Prostate gland (tissue), 2 donors: ENCODE data around the gene MPPED1.

Experiments used
- POLR2A ChIP-seq: fragments of 450-650 bp; IDR thresholded peaks from one replicate; pipeline ENCODE4 v1.6.1; 2016; ENCODE audit warnings: antibody characterized with exemption, mild to moderate bottlenecking
- POLR2AphosphoS5 ChIP-seq: sonication (generic); formaldehyde crosslinking; IDR thresholded peaks from one replicate; pipeline ENCODE4 v1.6.1; 2017; ENCODE audit warnings: antibody characterized with exemption
- TF ChIP-seq, protein P1 (sequence below), 4 experiments: fragments of 200-600 bp in 2 of 4; fragments of 450-650 bp in 2 of 4; sonication (generic) in 2 of 4; IDR thresholded peaks; 1 replicate in 3 of 4; 2 replicates in 1 of 4; pipeline ENCODE4 v1.5.1; 2016 to 2019; ENCODE audit warnings: antibody characterized with exemption in 4 of 4, mild to moderate bottlenecking in 2 of 4, moderate library complexity in 2 of 4

DNA sequence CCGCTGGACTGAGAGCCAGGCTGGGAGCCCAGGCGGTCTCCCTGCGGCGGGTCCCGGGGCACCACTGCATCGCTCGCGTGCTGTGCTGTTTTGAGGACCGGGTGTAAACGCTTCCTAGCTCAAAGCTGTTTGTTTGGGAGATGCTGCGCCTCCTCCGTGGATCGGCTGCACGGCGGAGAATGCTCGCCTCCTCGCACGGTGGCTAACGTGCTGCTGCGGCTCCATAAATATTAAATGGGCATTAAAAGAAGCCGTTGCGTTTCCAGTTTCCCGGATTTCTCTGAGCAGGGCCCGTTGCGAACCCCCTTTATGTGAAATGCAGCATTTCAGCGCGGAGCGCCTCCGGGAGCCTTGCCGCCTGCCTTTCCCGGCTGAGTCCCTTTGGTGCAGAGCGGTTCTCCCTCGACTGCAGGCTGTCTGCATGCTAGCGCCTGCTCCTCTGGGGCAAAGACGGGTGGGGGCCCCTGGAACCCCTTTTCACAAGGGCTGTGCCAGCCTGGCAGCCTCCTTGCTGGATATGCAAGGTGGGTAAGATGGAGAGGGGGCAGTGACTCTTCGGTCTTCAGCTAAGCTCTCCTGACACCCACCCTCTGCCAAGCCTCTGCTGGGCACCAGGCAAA, 9.3 kb downstream of the MPPED1 start:
- TF ChIP-seq POLR2AphosphoS5 = no peak
- no peak for TF ChIP-seq POLR2A
- TF ChIP-seq, protein P1, sequence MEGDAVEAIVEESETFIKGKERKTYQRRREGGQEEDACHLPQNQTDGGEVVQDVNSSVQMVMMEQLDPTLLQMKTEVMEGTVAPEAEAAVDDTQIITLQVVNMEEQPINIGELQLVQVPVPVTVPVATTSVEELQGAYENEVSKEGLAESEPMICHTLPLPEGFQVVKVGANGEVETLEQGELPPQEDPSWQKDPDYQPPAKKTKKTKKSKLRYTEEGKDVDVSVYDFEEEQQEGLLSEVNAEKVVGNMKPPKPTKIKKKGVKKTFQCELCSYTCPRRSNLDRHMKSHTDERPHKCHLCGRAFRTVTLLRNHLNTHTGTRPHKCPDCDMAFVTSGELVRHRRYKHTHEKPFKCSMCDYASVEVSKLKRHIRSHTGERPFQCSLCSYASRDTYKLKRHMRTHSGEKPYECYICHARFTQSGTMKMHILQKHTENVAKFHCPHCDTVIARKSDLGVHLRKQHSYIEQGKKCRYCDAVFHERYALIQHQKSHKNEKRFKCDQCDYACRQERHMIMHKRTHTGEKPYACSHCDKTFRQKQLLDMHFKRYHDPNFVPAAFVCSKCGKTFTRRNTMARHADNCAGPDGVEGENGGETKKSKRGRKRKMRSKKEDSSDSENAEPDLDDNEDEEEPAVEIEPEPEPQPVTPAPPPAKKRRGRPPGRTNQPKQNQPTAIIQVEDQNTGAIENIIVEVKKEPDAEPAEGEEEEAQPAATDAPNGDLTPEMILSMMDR (IDR thresholded peaks at IDR 0.05) = no peak
